ENCODE results near the gene FCRLB.

DNA sequence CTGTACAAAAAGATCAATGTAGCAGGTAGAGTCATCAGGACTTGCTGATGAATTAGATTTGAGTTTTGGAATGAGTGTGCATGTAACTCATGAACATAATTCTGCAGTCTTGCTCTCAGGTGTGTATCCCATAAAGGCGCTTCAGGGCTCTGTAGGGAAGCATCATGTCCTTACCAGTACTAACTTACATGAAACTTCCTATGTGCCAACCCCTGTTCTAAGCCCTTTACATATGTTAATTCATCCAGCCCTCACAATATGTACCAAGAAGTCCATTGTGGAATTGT, 2.1 kb upstream of the FCRLB start:
- TF ChIP-seq CTCF (IDR thresholded peaks at IDR 0.05; ENCODE audit: low read depth, low read length, missing input control) (no peak), TAF1 (conservative IDR thresholded peaks at IDR 0.05) (no peak), ATF3 (IDR thresholded peaks at IDR 0.05) (no peak), REST (IDR thresholded peaks at IDR 0.05) (no peak), EGR1 (IDR thresholded peaks at IDR 0.05; ENCODE audit: low read depth in 2 of 2) (no peak)
- TF ChIP-seq, protein P1, sequence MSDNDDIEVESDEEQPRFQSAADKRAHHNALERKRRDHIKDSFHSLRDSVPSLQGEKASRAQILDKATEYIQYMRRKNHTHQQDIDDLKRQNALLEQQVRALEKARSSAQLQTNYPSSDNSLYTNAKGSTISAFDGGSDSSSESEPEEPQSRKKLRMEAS (IDR thresholded peaks at IDR 0.05), result no peak
